A549 treated with CpdA at 1 μM for 4 hours (cell line): Measurements from ENCODE around the gene SETD4. TPM values are rescaled to one million over a fixed set of nuclear protein-coding genes. Genes with fewer than 3 reads are reported as not detected.

Experiments
- total RNA-seq: library from RNA; stranded (reverse); fragments of 200-300 nt; extraction: Qiagen RNA extraction; gene quantifications from 5 replicates; pipeline ENCODE4 v1.2.3, GENCODE V29; 2022; ENCODE audit warnings: low read depth

Gene SETD4
- total RNA-seq, result 9.7 to 12.7 TPM (median 10.5 TPM) in 5 replicates

GRCh38 chr21:36060159-36060921 lies at the start of gene SETD4:
TSS of gene SETD4 (minus strand) at chr21:36060526. CDS start at chr21:36058888, 1,638 bp downstream.

GRCh38 chr21:36069713-36070583 lies 9.6 kb upstream of the SETD4 start, which contains the start of gene CBR1:
TSS of gene CBR1 (plus strand) at chr21:36070024. CDS start at chr21:36070116, 92 bp downstream.

Other genes with a start within 250 kb of the SETD4 start
- gene CBR1, start 9.5 kb upstream of the SETD4 start, total RNA-seq, result 169 to 198 TPM (median 179 TPM) in 5 replicates
- 13.2 to 16.8 TPM (median 15.4 TPM) in 5 replicates for gene CBR3, start 74.6 kb upstream of the SETD4 start, total RNA-seq
- gene DOP1B, start 96.3 kb upstream of the SETD4 start, total RNA-seq, result 3.6 to 5.1 TPM (median 3.8 TPM) in 5 replicates